Measurements from ENCODE around the gene DNM3. TPM values are rescaled to one million over a fixed set of nuclear protein-coding genes. Genes with fewer than 3 reads are reported as not detected.

Gene DNM3
- polyA plus RNA-seq, 2 donors: 0.53 to 0.76 TPM

DNA sequence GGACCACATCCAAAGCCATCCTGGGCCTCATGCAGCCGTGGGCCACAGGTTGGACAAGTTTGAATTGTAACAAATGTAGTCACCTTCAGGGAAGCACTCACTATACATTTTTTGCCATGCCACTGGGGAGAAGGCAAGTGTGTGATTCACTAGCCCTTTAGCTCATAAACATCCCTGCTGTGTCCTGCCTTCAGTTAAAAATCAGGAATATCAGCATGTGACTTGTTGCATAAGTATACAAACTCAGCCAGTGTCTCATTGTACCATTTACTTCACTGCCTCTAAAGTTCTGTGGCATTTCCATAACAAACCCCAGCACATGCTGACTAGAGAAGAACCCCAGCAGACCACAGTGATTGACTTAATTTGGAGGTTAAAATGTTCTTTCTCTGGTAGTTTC is 437.2 kb downstream of the DNM3 start:
- Histone ChIP-seq H3K36me3 (ENCODE audit: control insufficient read depth in 2 of 2, insufficient read depth in 2 of 2, low read length in 1 of 2) (no peaks in the 10 kb centered on the region), H3K27ac (ENCODE audit: low read depth in 2 of 2, low read length in 1 of 2) (no peak overlapping the region), H3K27me3 (ENCODE audit: control insufficient read depth in 1 of 2, insufficient read depth in 2 of 2, low read length in 2 of 2) (no peaks in the 10 kb centered on the region), H3K4me1 (ENCODE audit: control insufficient read depth in 2 of 2, insufficient read depth in 2 of 2, low read length in 1 of 2) (no peaks in the 10 kb centered on the region), H3K9me3 (ENCODE audit: control insufficient read depth in 2 of 2, insufficient read depth in 1 of 2, low read depth in 1 of 2, low read length in 1 of 2) (no peaks in the 10 kb centered on the region), H3K4me3 (ENCODE audit: low read depth in 1 of 2, low read length in 2 of 2) (no peak overlapping the region)
- WGBS, 2 donors: 44 to 55% methylated on average over 1 of the region's 1 CpG

- WGBS, 2 donors: 89 to 96% methylated on average over 4 of the region's 4 CpGs
- no peaks in the 10 kb centered on the region for H3K36me3 ChIP-seq (ENCODE audit: control insufficient read depth in 2 of 2, insufficient read depth in 2 of 2, low read length in 1 of 2)
- H3K4me1 ChIP-seq (ENCODE audit: control insufficient read depth in 2 of 2, insufficient read depth in 2 of 2, low read length in 1 of 2): no peaks in the 10 kb centered on the region
- H3K27me3 ChIP-seq (ENCODE audit: control insufficient read depth in 1 of 2, insufficient read depth in 2 of 2, low read length in 2 of 2): no peaks in the 10 kb centered on the region
- no peak overlapping the region for H3K4me3 ChIP-seq (ENCODE audit: low read depth in 1 of 2, low read length in 2 of 2)
- H3K9me3 ChIP-seq (ENCODE audit: control insufficient read depth in 2 of 2, insufficient read depth in 1 of 2, low read depth in 1 of 2, low read length in 1 of 2): no peaks in the 10 kb centered on the region
- H3K27ac ChIP-seq (ENCODE audit: low read depth in 2 of 2, low read length in 1 of 2): no peak overlapping the region
Observed at GRCh38 chr1:172279939-172280636, 438.8 kb downstream of the DNM3 start.

DNA sequence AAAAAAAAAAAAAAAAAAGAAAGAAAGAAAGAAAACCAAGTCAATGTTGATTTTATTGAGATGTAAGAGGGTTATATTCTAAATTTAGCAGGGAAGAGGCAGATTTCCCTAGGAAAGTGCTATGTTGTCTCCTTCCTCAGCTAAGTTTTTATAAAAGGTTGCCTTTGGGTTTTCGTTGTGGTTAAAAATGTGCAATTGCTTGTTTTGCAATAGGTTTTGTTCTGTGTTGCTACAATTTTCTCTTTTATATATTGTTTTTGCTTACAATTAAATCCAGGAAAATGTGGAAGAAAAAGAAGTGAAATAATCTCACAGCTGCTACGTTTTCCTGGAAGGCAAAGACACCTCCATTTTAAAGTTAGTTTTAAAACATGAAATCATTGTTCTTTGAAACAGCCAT is 442.5 kb downstream of the DNM3 start:
- 84 to 88% methylated on average over 2 of the region's 2 CpGs for WGBS, 2 donors
- no peaks in the 10 kb centered on the region for H3K36me3 ChIP-seq (ENCODE audit: control insufficient read depth in 2 of 2, insufficient read depth in 2 of 2, low read length in 1 of 2)
- peaks cover 0 to 2% of the 10 kb centered on the region in 2 donors for H3K4me1 ChIP-seq (ENCODE audit: control insufficient read depth in 2 of 2, insufficient read depth in 2 of 2, low read length in 1 of 2)
- no peaks in the 10 kb centered on the region for H3K27me3 ChIP-seq (ENCODE audit: control insufficient read depth in 1 of 2, insufficient read depth in 2 of 2, low read length in 2 of 2)
- H3K9me3 ChIP-seq (ENCODE audit: control insufficient read depth in 2 of 2, insufficient read depth in 1 of 2, low read depth in 1 of 2, low read length in 1 of 2): no peaks in the 10 kb centered on the region
- no peak overlapping the region for H3K27ac ChIP-seq (ENCODE audit: low read depth in 2 of 2, low read length in 1 of 2)
- H3K4me3 ChIP-seq (ENCODE audit: low read depth in 1 of 2, low read length in 2 of 2): no peak overlapping the region

GRCh38 chr1:172286629-172287076 is 445.4 kb downstream of the DNM3 start:
- H3K4me3 ChIP-seq (ENCODE audit: low read depth in 1 of 2, low read length in 2 of 2): no peak overlapping the region
- WGBS, 2 donors: 53 to 65% methylated on average over 2 of the region's 2 CpGs
- H3K27ac ChIP-seq (ENCODE audit: low read depth in 2 of 2, low read length in 1 of 2): peak overlapping the region in 1 of 2 donors; percentile 1
- H3K4me1 ChIP-seq (ENCODE audit: control insufficient read depth in 2 of 2, insufficient read depth in 2 of 2, low read length in 1 of 2): peaks cover 0 to 2% of the 10 kb centered on the region in 2 donors
- no peaks in the 10 kb centered on the region for H3K9me3 ChIP-seq (ENCODE audit: control insufficient read depth in 2 of 2, insufficient read depth in 1 of 2, low read depth in 1 of 2, low read length in 1 of 2)
- no peaks in the 10 kb centered on the region for H3K36me3 ChIP-seq (ENCODE audit: control insufficient read depth in 2 of 2, insufficient read depth in 2 of 2, low read length in 1 of 2)
- no peaks in the 10 kb centered on the region for H3K27me3 ChIP-seq (ENCODE audit: control insufficient read depth in 1 of 2, insufficient read depth in 2 of 2, low read length in 2 of 2)

DNA sequence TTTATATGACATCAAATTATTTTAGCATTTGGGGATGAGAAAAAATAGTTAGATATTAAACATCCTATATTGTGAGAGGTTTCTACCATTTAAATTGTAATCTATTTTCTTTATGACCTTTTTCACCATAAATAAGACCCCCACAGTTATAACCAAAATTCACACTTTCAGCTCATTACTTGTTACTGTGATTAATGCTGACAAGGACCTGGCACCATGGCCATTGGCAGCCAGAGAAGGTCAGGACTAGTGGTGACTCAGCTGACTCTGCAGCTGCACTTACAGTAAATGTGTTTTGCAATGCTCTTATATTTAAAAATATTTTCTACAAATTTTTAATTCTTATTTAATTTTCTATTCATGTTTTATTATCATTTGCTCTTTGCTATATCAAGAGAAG is 445.9 kb downstream of the DNM3 start:
- Histone ChIP-seq H3K4me1 (ENCODE audit: control insufficient read depth in 2 of 2, insufficient read depth in 2 of 2, low read length in 1 of 2) (peaks cover 0 to 2% of the 10 kb centered on the region in 2 donors), H3K27ac (ENCODE audit: low read depth in 2 of 2, low read length in 1 of 2) (no peak overlapping the region), H3K27me3 (ENCODE audit: control insufficient read depth in 1 of 2, insufficient read depth in 2 of 2, low read length in 2 of 2) (no peaks in the 10 kb centered on the region), H3K9me3 (ENCODE audit: control insufficient read depth in 2 of 2, insufficient read depth in 1 of 2, low read depth in 1 of 2, low read length in 1 of 2) (no peaks in the 10 kb centered on the region), H3K36me3 (ENCODE audit: control insufficient read depth in 2 of 2, insufficient read depth in 2 of 2, low read length in 1 of 2) (no peaks in the 10 kb centered on the region), H3K4me3 (ENCODE audit: low read depth in 1 of 2, low read length in 2 of 2) (no peak overlapping the region)

GRCh38 chr1:172288581-172288980 is 447.3 kb downstream of the DNM3 start:
- Histone ChIP-seq H3K36me3 (ENCODE audit: control insufficient read depth in 2 of 2, insufficient read depth in 2 of 2, low read length in 1 of 2) (no peaks in the 10 kb centered on the region), H3K4me1 (ENCODE audit: control insufficient read depth in 2 of 2, insufficient read depth in 2 of 2, low read length in 1 of 2) (peaks cover 0 to 2% of the 10 kb centered on the region in 2 donors), H3K27ac (ENCODE audit: low read depth in 2 of 2, low read length in 1 of 2) (no peak overlapping the region), H3K27me3 (ENCODE audit: control insufficient read depth in 1 of 2, insufficient read depth in 2 of 2, low read length in 2 of 2) (no peaks in the 10 kb centered on the region), H3K4me3 (ENCODE audit: low read depth in 1 of 2, low read length in 2 of 2) (no peak overlapping the region), H3K9me3 (ENCODE audit: control insufficient read depth in 2 of 2, insufficient read depth in 1 of 2, low read depth in 1 of 2, low read length in 1 of 2) (no peaks in the 10 kb centered on the region)
- 93% methylated on average over 4 of the region's 4 CpGs for WGBS, 2 donors

GRCh38 chr1:172289448-172289847 is 448.1 kb downstream of the DNM3 start:
- no peaks in the 10 kb centered on the region for H3K27me3 ChIP-seq (ENCODE audit: control insufficient read depth in 1 of 2, insufficient read depth in 2 of 2, low read length in 2 of 2)
- peaks cover 0 to 2% of the 10 kb centered on the region in 2 donors for H3K4me1 ChIP-seq (ENCODE audit: control insufficient read depth in 2 of 2, insufficient read depth in 2 of 2, low read length in 1 of 2)
- no peaks in the 10 kb centered on the region for H3K36me3 ChIP-seq (ENCODE audit: control insufficient read depth in 2 of 2, insufficient read depth in 2 of 2, low read length in 1 of 2)
- no peak overlapping the region for H3K4me3 ChIP-seq (ENCODE audit: low read depth in 1 of 2, low read length in 2 of 2)
- H3K9me3 ChIP-seq (ENCODE audit: control insufficient read depth in 2 of 2, insufficient read depth in 1 of 2, low read depth in 1 of 2, low read length in 1 of 2): no peaks in the 10 kb centered on the region
- 94% methylated on average over 2 of the region's 2 CpGs for WGBS, 2 donors
- H3K27ac ChIP-seq (ENCODE audit: low read depth in 2 of 2, low read length in 1 of 2): no peak overlapping the region

DNA sequence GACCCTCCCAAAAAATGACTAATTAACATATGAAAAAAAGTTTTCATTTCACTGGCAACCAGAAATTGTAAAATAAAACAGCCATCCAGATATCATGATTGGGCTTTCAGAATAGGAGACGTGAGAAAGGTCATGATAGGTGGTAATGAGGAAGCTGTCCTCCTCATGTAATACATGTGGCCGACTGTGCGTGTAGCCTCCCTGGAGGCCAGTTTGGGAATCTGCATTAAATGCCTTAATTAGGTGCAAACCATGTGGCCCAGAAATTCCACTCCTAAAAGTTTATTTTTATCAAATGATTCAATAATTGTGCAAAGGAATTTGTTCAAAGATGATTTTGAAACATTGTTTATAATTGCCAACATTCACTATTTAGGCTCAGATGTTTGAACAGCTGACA is 451.5 kb downstream of the DNM3 start:
- Histone ChIP-seq H3K4me1 (ENCODE audit: control insufficient read depth in 2 of 2, insufficient read depth in 2 of 2, low read length in 1 of 2) (no peaks in the 10 kb centered on the region), H3K4me3 (ENCODE audit: low read depth in 1 of 2, low read length in 2 of 2) (no peak overlapping the region), H3K27me3 (ENCODE audit: control insufficient read depth in 1 of 2, insufficient read depth in 2 of 2, low read length in 2 of 2) (no peaks in the 10 kb centered on the region), H3K27ac (ENCODE audit: low read depth in 2 of 2, low read length in 1 of 2) (no peak overlapping the region), H3K36me3 (ENCODE audit: control insufficient read depth in 2 of 2, insufficient read depth in 2 of 2, low read length in 1 of 2) (no peaks in the 10 kb centered on the region), H3K9me3 (ENCODE audit: control insufficient read depth in 2 of 2, insufficient read depth in 1 of 2, low read depth in 1 of 2, low read length in 1 of 2) (no peaks in the 10 kb centered on the region)
- 77 to 89% methylated on average over 3 of the region's 3 CpGs for WGBS, 2 donors

GRCh38 chr1:172293429-172293828 is 452.1 kb downstream of the DNM3 start:
- H3K4me3 ChIP-seq (ENCODE audit: low read depth in 1 of 2, low read length in 2 of 2): no peak overlapping the region
- no peak overlapping the region for H3K27ac ChIP-seq (ENCODE audit: low read depth in 2 of 2, low read length in 1 of 2)
- no peaks in the 10 kb centered on the region for H3K27me3 ChIP-seq (ENCODE audit: control insufficient read depth in 1 of 2, insufficient read depth in 2 of 2, low read length in 2 of 2)
- H3K9me3 ChIP-seq (ENCODE audit: control insufficient read depth in 2 of 2, insufficient read depth in 1 of 2, low read depth in 1 of 2, low read length in 1 of 2): no peaks in the 10 kb centered on the region
- WGBS, 2 donors: 75 to 76% methylated on average over 2 of the region's 2 CpGs
- H3K36me3 ChIP-seq (ENCODE audit: control insufficient read depth in 2 of 2, insufficient read depth in 2 of 2, low read length in 1 of 2): no peaks in the 10 kb centered on the region
- H3K4me1 ChIP-seq (ENCODE audit: control insufficient read depth in 2 of 2, insufficient read depth in 2 of 2, low read length in 1 of 2): no peaks in the 10 kb centered on the region

DNA sequence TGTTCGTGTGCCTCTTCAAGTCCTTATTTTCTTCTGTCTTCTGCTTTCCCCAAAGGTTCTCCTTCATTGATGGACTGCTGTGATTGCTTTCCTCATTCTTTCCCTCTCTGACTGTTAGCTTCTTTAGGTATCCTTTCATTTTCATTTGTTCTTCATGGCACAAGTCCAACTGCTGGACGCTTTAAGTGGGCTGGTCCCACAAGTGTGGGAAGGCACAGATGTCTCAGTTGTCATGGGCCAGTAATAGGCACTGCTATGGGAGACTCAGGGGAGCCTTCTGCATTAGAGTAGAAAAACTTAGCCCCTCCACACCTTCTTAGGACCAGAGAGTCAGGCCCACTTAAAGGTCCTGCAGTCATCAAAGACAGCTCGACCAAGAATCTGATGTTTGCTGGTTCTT is 456.8 kb downstream of the DNM3 start:
- Histone ChIP-seq H3K27me3 (ENCODE audit: control insufficient read depth in 1 of 2, insufficient read depth in 2 of 2, low read length in 2 of 2) (no peaks in the 10 kb centered on the region), H3K36me3 (ENCODE audit: control insufficient read depth in 2 of 2, insufficient read depth in 2 of 2, low read length in 1 of 2) (no peaks in the 10 kb centered on the region), H3K4me3 (ENCODE audit: low read depth in 1 of 2, low read length in 2 of 2) (no peak overlapping the region), H3K4me1 (ENCODE audit: control insufficient read depth in 2 of 2, insufficient read depth in 2 of 2, low read length in 1 of 2) (no peaks in the 10 kb centered on the region), H3K27ac (ENCODE audit: low read depth in 2 of 2, low read length in 1 of 2) (no peak overlapping the region), H3K9me3 (ENCODE audit: control insufficient read depth in 2 of 2, insufficient read depth in 1 of 2, low read depth in 1 of 2, low read length in 1 of 2) (peaks cover 0 to 5% of the 10 kb centered on the region in 2 donors)
- WGBS, 2 donors: 78 to 80% methylated on average over 3 of the region's 3 CpGs
